GM18868 (cell line): ENCODE data around the gene FAM118A.
A peak's percentile ranks its signal among the peaks of the same experiment; 100 is the strongest.
"Not testable (repeated sequence)": the region's sequence is repeated elsewhere in the genome, so short reads cannot be mapped to it uniquely, and the experiment has no call there.

Source experiments
- ATAC-seq: cut with Tn5 transposase; IDR thresholded peaks from one replicate; pipeline ENCODE4 v1.9.1; 2021; ENCODE audit warnings: mild to moderate bottlenecking, moderate library complexity; ENCODE audit not compliant: unreplicated experiment

Gene FAM118A

DNA sequence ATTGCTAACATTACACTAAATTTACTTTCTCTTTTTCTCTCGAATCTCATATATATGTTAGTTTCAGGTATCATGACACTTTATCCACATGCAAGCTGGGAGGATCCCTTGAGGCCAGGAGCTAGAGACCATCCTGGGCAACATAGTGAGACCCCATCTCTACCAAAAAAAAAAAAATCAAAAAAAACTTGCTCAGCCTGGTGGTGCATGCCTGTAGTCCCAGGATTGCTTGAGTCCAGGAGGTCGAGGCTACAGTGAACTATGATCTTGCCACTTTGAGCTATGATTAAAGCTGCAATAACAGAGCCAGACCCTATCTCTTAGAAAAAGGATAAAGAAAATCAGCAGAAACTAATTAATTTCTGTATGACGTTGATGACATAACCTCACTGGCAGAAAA is 28.7 kb upstream of the FAM118A start:
- no peak for ATAC-seq

DNA sequence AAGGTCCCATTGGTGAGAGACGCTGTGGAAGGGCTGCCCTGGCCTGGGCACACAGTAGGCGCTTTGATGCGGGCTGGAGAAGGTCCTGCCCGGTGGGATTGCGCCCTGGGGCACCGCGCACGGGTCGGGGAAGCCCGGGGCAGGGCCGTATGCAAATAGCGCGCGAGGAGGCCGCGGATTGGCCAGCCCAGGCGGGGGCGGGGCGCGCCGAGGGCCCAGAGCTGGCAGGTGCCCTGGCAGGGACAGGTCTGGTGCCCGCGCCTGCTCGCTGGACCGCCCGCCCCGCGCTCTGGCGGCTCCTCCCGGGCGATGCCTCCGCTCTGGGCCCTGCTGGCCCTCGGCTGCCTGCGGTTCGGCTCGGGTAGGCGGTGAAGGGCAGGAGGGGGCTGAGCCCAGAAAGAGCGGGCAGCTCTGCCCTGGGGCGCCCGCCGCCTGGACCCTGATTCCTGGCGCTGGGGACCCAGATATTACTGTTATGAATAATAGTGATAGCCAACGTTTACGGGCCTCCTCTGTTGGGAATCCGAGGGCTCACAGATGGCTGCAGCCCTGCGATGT is 24.9 kb upstream of the FAM118A start, which contains the start of gene UPK3A:
TSS of gene UPK3A (plus strand) at position 245 of the 558 bp plus-strand sequence. CDS start at position 310, 65 bp downstream.
- ATAC-seq, result peak; percentile 39

DNA sequence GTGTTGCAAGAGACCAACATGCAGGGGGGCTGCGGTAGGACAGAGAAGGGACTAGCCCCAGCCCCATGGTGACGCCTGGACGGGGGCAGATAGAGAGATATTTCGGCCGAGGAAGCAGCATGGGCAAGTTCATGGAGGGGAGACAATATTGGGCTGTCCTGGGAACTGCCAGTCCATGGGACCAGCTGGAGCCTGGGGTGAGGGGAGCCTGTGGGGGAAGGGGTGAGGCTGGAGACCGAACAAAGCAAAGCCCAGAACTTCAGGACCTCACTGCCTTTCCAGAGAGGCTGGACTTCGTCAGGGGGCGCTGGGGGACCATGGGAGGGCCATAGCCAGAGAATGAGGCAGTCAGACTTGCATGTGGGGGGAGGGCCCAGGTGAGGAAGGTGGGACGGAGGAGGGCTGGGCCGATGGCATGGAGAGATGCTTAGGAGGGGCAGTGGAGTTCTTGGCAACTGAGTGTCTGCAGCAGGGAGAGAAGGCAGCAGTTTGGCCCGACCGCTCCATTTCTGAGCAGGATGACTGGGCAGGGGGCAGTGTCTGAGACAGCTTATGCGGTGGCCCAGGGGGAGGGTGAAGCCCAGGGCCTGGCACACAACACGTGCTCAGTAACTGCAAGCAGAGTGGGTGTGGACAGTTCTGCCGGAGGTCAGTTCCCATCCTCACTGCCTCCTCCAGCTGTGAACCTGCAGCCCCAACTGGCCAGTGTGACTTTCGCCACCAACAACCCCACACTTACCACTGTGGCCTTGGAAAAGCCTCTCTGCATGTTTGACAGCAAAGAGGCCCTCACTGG is 24.3 kb upstream of the FAM118A start:
- ATAC-seq, result no peak

DNA sequence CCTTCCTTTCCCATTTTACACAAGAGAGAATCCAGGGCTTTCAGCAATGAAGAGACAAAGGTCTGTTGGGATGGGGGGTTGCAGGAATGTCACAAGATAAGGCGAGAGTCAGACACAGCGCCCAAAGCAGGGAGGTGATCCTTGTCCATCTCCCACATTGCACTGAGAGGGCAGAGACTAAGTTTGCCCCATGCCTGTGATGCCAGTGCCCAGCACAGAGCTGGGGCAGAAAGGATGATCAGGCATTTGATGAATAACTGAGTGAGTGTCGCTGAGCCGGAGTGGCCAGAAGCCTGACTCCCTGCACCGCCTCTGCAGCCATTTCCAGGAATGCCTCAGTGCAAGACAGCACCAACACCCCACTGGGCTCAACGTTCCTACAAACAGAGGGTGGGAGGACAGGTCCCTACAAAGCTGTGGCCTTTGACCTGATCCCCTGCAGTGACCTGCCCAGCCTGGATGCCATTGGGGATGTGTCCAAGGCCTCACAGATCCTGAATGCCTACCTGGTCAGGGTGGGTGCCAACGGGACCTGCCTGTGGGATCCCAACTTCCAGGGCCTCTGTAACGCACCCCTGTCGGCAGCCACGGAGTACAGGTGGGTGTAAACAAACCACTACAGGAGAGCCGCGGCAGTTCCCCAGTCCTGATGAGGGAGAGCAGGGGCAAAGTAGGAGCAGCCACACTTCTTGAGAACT is 22.7 kb upstream of the FAM118A start:
- no peak for ATAC-seq

DNA sequence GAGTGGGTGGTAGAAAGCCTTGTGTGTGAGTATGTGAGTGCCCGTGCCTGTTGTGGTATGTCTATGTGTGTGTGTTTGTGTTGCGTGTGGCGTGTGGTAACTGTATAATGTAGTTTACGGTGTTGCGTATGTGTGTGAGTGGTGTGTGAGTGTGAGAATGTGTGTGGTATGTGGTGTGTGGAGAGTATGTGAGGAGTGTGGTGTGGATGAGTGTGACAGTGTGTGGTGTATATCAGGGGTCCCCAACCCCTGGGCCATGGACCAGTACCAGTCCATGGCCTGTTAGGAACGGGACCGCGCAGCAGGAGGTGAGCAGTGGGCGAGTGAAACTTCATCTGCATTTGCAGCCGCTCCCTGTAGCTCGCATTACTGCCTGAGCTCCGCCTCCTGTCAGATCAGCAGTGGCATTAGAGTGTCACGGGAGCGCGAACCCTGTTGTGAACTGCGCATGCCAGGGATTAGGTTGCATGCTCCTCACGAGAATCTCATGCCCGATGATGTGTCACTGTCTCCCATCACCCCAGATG is 19.3 kb upstream of the FAM118A start:
- ATAC-seq, result no peak

DNA sequence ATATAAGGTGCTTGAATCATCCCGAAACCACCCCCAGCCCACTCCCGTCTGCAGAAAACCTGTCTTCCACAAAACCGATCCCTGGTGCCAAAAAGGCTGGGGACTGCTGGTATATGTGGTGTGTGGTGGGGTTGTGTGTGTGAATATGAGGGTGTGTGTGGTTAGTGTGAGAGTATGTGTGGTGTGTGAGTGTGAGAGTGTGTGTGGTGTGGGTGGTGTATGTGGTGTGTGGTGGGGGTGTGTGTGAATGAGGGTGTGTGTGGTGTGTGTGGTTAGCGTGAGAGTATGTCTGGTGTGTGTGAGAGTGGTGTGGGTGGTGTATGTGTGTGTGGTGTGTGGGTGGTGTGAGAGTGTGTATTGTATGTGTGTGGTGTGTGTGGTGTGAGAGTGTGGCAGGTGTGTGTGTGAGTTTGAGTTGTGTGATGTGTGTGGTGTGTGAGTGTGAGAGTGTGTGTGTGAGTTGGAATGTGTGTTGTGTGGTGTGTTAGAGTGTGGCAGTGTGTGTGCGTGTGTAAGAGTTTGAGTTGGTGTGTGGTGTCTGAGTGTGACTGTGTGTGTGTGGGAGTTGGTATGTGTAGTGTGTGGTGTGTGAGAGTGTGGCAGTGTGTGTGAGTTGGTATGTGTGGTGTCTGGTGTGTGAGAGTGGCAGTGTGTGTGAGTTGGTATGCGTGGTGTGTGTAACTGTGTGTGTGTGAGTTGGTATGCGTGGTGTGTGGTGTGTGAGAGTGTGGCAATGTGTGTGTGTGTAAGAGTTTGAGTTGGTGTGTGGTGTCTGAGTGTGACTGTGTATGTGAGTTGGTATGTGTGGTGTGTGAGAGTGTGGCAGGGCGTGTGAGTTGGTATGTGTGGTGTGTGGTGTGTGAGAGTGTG is 18.4 kb upstream of the FAM118A start:
- ATAC-seq, result no peak

DNA sequence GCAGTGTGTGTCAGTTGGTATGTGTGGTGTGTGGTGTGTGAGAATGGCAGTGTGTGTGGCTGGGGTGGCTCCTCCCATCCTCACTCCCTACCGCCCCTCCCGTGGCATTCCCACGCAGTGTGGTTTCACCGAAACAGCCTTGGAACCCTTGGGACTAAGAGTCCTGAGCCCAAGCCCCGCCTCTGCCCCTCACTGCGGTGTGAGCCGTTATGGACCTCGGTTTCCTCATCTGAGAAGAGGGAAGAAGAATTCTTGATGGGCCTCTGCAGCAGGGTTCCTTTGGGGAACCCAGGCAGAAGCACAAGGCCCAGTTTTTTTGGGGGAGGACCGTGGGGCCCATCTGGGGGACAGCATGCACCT is 17.8 kb upstream of the FAM118A start:
- ATAC-seq, result no peak

DNA sequence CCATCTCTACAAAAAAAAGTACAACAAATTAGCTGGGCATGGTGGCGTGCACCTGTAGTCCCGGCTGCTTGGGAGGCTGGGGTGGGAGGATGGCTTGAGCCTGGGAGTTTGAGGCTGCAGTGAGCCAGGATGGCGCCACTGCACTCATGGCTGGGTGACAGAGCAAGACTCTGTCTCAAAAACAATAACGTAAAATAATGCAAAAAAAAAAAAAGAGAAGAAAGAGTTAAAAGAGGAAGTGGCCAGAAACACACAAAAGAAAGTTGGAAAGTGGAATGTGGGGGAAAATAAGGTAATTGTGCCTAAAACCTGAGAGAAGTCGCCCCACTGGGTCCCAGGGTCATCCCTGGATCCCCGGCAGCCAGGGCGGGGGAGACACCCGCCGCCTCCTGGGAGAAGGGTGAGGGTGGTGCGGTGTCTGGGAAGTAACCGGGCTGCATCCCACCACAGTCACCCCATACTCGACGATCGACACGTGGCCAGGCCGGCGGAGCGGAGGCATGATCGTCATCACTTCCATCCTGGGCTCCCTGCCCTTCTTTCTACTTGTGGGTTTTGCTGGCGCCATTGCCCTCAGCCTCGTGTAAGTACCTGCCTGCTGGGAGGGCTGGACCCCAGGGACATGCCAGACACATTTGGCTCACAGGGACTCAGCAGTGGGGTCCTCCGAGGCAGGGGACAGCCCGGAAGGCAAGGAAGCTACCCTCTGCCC is 16.8 kb upstream of the FAM118A start:
- no peak for ATAC-seq

DNA sequence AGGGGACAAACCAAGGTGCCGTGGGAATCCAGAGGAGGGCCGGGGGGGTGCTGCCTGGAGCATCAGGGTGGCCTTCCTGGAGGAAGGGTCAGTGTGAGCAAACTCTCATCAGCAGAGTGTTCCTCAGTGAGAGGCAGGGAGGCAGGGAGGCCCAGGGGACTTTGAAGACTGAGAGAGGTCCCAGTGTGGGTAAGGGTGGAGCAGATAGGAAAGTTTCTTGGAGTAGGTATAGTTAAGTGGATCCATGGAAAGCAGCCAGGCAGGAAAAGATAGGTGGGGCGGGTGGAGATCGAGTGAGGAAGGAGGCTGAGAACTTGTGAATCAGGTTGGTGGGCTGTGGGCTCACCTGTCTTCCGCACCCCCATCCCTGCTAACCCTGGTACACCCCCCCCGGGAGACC is 15.7 kb upstream of the FAM118A start:
- no peak for ATAC-seq

DNA sequence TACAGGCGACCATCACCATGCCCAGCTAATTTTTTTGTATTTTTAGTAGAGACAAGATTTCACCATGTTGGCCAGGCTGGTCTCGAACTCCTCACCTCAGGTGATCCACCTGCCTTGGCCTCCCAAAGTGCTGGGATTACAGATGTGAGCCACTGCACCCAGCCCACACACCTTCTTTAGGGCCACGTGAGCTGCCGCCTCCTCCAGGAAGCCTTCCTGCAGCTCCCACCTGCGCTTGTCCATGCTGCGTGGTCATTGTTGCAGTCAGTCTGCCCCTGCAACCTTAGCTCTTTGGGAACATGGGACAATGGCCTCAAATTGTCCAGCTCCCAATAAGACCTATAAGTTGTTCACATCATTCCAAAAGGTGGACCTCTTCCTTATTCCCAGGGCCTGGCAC is 14.7 kb upstream of the FAM118A start:
- ATAC-seq, result not testable (repeated sequence)

DNA sequence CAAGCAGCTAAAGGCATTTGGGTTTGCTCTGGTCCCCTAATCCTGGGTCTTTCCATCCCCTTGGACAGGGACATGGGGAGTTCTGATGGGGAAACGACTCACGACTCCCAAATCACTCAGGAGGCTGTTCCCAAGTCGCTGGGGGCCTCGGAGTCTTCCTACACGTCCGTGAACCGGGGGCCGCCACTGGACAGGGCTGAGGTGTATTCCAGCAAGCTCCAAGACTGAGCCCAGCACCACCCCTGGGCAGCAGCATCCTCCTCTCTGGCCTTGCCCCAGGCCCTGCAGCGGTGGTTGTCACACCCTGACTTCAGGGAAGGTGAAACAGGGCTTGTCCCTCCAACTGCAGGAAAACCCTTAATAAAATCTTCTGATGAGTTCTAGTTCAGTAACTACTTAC is 14.2 kb upstream of the FAM118A start:
- ATAC-seq, result no peak

DNA sequence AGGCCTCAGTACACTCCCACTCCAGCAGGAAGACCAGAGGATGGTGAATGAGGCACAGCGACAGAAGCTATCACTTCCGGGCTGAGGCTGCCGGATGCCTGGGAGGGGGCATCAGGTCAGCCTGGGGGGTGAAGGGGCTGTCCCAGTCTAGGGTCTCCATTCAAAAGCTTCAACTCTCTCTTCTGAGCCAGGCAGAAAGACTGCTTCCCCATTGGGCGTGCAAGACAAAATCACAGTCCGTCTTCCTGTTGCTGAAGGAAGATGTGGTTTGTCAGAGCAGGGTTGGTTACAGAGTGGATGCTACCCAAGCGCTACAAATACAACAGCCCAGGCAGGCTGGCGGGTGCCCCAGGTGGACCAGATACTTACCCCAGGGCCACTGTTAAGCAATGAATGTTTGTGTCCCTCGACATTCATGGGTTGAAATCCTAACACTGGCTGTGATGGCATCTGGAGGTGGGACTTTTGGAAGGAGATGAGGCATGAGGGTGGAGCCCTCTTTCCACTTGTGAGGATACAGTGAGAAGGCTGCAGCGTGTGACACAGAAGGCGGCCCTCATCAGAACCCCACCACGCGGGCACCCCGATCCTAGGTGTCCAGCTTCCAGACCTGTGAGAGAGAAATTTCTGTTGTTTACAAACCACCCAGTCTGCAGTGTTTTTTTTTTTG is 13.0 kb upstream of the FAM118A start:
- no peak for ATAC-seq

DNA sequence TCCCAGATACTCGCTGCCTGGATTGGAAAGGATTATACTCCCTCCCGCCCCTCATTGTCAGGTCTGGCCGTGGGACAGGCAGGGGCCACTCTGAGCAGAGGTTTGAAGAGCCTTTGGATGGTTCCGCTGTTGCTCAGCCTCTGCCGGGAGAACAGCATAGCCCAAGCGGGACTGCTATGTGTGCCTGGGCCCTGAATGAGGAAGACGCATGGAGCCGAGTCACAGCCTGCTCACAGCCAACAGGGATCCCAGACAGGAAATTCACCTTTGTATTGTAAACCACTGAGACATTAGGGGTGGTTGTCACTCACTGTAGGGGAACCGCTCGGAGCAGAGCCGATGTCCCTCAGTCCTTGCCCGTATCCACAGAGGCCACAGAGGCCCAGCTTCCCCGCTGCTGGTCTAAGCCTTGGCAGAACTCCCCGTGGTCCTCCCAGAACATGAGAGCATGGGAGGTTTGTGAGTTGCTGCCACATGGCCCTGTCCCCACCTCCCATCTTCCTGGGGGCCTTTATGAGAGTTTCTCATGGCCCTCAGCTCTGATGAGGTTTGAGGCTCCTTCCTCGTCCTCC is 10.7 kb upstream of the FAM118A start:
- ATAC-seq, result no peak

DNA sequence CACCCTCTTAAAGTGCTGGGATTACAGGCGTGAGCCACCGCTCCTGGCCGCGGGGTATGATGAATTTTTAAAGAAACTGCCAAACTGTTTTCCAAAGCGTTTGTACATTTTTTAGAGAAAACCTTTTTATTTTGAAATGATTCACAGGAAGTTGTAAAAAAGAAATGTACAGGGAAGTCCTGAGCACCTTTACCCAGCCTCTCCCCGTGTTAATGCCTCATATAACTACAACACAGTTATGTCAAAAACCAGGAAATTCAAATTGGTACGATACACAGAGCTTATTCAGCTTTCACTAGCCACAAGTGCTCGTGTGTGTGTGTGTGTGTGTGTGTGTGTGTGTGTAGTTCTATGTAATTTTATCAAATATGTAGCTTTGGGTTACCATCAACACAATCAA is 7.0 kb upstream of the FAM118A start:
- no peak for ATAC-seq

DNA sequence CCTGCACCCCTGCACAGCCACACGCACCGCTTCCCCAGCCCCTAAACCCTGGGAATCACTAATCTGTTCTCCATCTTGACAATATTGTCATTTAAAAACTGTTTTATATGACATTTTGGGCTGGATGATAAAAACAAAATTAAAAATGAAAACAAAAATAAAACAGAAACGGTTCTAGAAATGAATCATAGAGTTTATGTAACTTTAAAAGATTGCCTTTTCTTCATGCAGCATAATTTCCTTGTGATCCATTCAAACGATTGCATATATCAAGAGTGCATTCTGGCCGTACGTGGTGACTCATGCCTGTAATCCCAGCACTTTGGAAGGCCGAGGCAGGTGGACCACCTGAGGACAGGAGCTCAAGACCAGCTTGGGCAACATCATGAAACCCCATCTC is 6.6 kb upstream of the FAM118A start:
- no peak for ATAC-seq

DNA sequence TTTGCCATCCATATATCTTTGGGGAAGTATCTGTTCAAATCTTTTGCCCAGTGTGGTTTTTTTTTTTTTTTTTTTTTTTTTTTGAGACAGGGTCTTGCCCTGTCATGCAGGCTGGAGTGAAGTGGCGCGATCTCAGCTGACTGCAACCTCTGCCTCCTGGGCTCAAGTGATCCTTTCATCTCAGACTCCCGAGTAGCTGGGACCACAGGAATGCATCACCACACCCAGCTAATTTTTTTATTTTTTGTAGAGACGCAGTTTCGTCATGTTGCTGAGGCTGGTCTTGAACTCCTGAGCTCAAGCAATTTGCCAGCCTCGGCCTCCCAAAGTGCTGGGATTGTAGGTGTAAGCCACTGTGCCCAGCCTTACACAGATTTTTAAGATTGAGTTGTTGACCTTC is 4.8 kb upstream of the FAM118A start:
- no peak for ATAC-seq

DNA sequence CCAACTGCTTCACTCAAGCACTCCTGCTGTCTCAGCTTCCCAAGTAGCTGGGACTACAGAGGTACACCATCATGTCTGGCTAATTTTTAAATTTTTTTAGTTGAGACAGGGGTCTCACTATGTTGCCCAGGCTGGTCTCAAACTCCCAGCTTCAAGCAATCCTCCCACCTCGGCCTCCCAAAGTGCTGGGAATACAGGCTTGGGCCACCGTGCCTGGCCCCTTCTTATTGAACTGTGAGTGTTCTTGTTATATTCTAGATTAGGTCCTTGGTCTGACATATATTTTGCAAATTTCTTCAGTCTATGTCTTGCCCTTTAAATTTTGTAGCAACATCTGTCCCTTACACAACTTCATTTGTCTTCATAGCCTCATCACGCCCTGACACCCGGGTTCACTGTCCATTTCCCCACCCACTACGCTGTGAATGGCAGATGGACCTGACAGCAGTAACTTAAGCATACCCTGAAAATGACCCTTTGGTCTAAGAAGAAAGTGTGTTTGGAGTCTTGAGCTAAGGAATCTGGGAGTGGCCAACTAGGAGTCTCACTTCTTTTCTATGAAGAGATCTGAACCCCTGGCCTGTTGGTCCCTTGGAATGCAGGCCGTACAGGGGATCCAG is 4.2 kb upstream of the FAM118A start:
- no peak for ATAC-seq

DNA sequence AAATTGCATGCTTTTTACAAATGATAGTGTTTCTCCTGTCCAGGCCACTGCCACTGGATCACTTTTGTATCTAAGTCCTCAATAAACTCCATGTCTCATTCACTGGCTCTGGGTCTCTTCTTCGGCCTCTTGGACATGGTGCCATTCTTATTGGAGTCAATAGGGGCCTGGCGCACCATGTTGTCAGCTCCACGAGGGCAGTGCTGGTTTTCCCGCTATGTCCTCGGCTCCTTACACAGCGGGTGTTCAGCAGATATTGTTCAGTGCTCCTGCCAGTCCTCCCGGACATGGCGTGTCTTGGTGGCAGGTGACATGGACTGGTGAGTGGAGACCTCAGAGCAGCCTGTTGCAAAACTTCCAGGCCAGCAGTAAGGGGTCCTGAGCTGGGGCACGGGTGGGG is 3.6 kb upstream of the FAM118A start:
- no peak for ATAC-seq

DNA sequence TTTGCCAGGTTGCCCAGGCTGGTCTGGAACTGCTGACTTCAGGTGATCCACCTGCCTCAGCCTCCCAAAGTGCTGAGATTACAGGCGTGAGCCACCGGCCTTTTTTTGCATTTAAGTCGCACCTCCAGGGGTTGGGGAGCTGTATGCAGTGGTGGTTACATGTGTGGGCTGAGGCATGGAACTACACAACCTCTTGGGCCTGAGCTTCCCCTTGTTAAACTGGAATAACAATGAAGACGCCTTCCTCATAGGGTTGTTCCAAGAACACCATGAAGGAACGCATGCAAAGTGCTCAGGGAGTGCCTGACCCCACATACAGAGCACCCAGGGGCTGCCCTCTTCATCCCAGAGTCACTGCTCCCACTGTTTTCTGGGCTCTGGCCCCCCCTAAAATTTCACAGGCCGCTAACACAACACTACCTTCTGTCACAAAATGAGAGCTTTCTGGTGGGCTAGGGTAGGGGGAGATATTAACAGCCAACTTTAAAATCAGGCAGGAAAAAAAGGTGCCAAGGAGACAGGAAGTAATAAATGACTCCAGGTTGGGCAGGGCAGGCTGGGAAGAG is 1.3 kb upstream of the FAM118A start:
- ATAC-seq, result no peak
